Measurements from ENCODE around the gene WSB2.

GRCh38 chr12:118109088-118109487 lies 48.1 kb upstream of the WSB2 start:
- no peak for TF ChIP-seq CTCF (IDR thresholded peaks at IDR 0.05)
- TF ChIP-seq POLR2AphosphoS5 (IDR thresholded peaks at IDR 0.05; ENCODE audit: low read depth, low read length) = no peak
- peak; percentile 24 to 64; a peak in 2 of 4 replicates for TF ChIP-seq REST (IDR thresholded peaks at IDR 0.05; ENCODE audit: insufficient read depth in 1 of 2, low read depth in 2 of 2, low read length in 1 of 2)
- TF ChIP-seq TCF7L2 (IDR thresholded peaks at IDR 0.05; ENCODE audit: low read depth, low read length) = no peak
